Cardiac muscle cell (in vitro differentiated cells and primary cell): ENCODE measurements around the gene ABHD15. TPM values are rescaled to one million over a fixed set of nuclear protein-coding genes. Genes with fewer than 3 reads are reported as not detected.
A peak's percentile ranks its signal among the peaks of the same experiment; 100 is the strongest.

Experiments
- DNase-seq, 2 donors: peaks; one replicate each; pipeline versions ENCODE4 v3.0.0 to v3.0.0-alpha.2; 2010 to 2017; ENCODE audit warnings: low read depth in 1 of 2, low spot score in 1 of 2
- H3K27ac ChIP-seq: fragments of 200-600 bp; sonication (generic); 2 replicates; pipeline ENCODE4 v1.5.1; 2016
- H3K27me3 ChIP-seq: fragments of 200-600 bp; sonication (generic); 2 replicates; pipeline ENCODE4 v1.6.0; 2016; ENCODE audit warnings: control low read depth
- H3K36me3 ChIP-seq: fragments of 200-600 bp; sonication (generic); 2 replicates; pipeline ENCODE4 v1.5.1; 2016; ENCODE audit warnings: control low read depth
- H3K4me1 ChIP-seq: fragments of 200-600 bp; sonication (generic); 2 replicates; pipeline ENCODE4 v1.8.1; 2017; ENCODE audit warnings: low read depth, mild to moderate bottlenecking, mixed run types
- H3K4me3 ChIP-seq: fragments of 200-600 bp; sonication (generic); 2 replicates; pipeline ENCODE4 v1.5.1; 2016; ENCODE audit warnings: mild to moderate bottlenecking
- H3K9me3 ChIP-seq: fragments of 200-600 bp; sonication (generic); 2 replicates; pipeline ENCODE4 v1.5.1; 2017; ENCODE audit warnings: low read depth, mild to moderate bottlenecking, control low read depth
- CTCF ChIP-seq: IDR thresholded peaks from 2 replicates; pipeline ENCODE4 v1.5.1; 2012; ENCODE audit warnings: low read depth, mild to moderate bottlenecking, low read length
- polyA plus RNA-seq: library from polyadenylated mRNA; unstranded; fragments of >200 nt; fragmentation: Nextera tagmentation; extraction: Ambion mirVana; gene quantifications from 2 replicates; pipeline ENCODE4 v1.2.1, GENCODE V29; 2016
- total RNA-seq: library from RNA; depleted of rRNA; stranded (reverse); fragments of >200 nt; gene quantifications from 2 replicates; pipeline ENCODE4 v1.2.3, GENCODE V29; 2016

ABHD15 gene
- total and polyA plus RNA-seq, 2 experiments from 2014 or later = 4.8 to 5.8 TPM

DNA sequence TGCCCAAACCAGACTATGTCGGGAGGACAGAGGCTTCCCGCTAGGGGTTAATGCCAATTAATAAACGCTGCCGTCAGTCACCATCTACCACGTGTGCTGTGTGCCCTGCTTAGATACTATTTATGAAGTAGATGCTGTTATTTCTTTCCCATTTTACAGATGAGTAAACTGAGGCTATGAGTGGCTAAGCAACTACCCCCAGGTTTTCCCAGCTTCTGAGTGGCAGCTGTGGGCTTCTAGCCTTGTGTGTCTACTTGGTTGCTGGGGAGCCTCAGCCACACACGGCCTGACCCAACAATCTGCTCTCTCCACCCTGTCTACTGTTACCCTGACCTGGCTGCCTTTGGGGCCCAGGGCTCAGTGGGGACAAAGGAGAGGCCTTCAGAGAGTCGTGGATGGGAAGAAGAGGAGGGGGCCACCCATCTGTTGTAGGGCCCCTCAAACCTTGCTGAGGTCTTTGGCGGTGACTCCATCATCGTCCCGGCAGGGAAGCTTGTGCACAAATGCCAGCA lies 15.5 kb upstream of the ABHD15 start:
- Histone ChIP-seq H3K27me3 (no peaks in the 10 kb centered on the region), H3K9me3 (no peaks in the 10 kb centered on the region), H3K4me1 (peaks cover 4% of the 10 kb centered on the region), H3K36me3 (no peaks in the 10 kb centered on the region), H3K27ac (no peak overlapping the region), H3K4me3 (no peak overlapping the region)
- no peak for TF ChIP-seq CTCF
- DNase-seq = no peak

DNA sequence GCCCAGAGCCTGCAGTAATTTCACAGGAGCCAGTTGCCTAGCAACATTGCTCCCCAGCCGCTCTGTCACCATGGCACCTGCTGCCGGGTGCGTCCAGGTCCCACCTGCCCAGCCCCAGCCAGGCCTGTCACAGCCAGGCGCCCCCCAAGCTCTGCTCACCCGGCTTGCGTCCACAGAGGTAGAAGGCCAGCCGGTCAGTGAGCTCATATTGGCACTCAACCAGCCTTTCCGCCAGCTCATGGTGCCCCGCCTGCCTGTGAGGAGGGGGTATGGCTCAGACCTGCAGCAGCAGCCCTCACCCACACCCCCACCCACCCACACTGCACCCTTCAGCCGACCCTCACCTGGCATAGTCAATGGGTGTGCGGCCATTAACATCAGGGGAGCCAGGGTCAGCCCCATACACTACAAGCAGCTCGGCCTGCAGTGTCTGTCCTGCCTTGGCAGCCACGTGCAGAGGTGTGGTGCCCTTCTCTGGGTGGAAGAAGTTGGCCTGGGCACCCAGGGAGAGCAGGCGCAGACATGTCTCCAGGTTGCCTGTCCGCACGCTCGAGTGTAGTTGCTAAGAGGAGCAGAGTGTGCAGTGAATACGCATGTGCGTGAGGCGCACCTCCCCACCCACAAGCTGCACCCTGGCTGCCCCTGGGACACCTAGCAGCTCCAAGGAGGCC lies 14.9 kb upstream of the ABHD15 start:
- Histone ChIP-seq H3K27me3 (no peaks in the 10 kb centered on the region), H3K9me3 (no peaks in the 10 kb centered on the region), H3K4me3 (no peak overlapping the region), H3K4me1 (peaks cover 4% of the 10 kb centered on the region), H3K27ac (no peak overlapping the region), H3K36me3 (no peaks in the 10 kb centered on the region)
- no peak for TF ChIP-seq CTCF
- DNase-seq = no peak

- no peak overlapping the region for H3K27ac ChIP-seq
- DNase-seq = peak; percentile 78 to 82
- H3K27me3 ChIP-seq = no peaks in the 10 kb centered on the region
- no peak overlapping the region for H3K4me3 ChIP-seq
- H3K4me1 ChIP-seq = peaks cover 4% of the 10 kb centered on the region
- peak; percentile 83 for TF ChIP-seq CTCF
- no peaks in the 10 kb centered on the region for H3K9me3 ChIP-seq
- H3K36me3 ChIP-seq = peaks cover 6% of the 10 kb centered on the region
These were observed 13.3 kb upstream of the ABHD15 start for GRCh38 chr17:29579866-29580771.

DNA sequence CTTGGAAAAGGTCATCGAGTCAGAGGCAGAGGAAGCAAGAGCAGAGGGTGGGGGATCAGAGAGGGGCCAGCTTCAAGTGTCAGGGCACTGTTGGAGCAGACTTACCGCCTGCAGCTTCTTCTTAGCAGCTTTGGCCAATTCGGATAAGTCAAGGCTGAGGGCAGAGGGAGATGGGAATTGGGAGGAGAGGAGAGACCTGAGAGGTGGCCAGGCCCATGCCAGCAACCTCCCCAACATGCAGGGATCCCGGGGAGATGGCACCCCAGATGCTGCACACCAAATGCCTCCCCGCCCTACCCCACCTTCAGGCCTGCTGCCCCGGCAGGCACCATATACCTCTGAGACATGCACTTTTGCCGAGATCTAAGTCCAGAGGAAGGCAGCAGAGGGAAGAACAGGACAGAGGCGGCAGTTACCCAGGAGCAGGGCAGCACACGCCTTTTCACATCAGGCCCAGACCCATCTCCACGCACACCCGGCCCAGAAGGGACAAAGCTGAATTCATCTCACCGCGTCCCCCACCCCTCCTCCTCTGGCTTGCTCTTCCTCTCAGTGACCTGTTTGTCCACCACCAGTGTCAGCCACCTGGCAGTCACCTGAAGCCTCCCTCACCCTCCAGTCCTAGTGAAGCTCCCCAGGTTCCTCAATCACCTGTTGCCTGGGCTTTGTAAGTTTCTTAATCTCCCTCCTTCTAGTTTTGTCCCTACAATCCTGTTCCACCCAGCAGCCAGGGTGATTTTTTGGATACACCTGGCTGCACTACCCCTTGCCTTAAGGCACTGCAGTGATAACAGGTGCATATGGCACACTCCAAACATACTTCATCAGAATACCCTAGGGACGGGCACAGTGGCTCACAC lies 12.0 kb upstream of the ABHD15 start:
- Histone ChIP-seq H3K4me1 (no peaks in the 10 kb centered on the region), H3K9me3 (no peaks in the 10 kb centered on the region), H3K4me3 (no peak overlapping the region), H3K27me3 (no peaks in the 10 kb centered on the region), H3K36me3 (peaks cover 6% of the 10 kb centered on the region), H3K27ac (no peak overlapping the region)
- no peak for TF ChIP-seq CTCF
- DNase-seq = no peak
